Measurements from ENCODE around the gene GNA12. TPM values are rescaled to one million over a fixed set of nuclear protein-coding genes. Genes with fewer than 3 reads are reported as not detected.

The GNA12 gene
- total and polyA plus RNA-seq, 2 experiments from 2014 or later = 28.4 to 40.2 TPM

DNA sequence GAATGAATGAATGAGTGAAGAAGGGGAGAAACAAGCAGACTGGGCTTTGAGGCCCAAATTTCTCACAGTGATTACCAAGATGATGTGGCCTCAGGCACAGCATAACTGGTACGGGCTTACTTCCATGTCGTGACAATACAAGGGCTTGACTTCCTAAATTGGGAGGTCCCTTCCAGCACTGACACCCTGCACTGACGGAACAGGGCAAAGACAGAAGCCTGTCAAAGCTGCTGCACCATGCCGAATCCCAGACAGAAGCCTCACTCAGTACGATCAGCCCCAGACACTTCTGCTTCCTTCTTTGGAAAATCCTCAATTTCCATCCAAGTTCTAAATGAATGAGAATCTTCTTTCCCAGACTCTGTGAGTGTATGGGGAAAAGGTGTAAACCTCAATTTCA lies 51.9 kb downstream of the GNA12 start:
- DNase-seq (ENCODE audit: low spot score) = no peak
- H4K20me1 ChIP-seq (ENCODE audit: insufficient read depth, poor library complexity, severe bottlenecking) = no peaks in the 10 kb centered on the region
- H3K9me2 ChIP-seq (replicated peaks; ENCODE audit: insufficient read depth) = no peaks in the 10 kb centered on the region
- 78% methylated on average over 5 of the region's 5 CpGs for WGBS (ENCODE audit: low lambda C conversion rate, missing lambda C conversion rate)
- H3K4me3 ChIP-seq = no peak overlapping the region
- TF ChIP-seq, protein P1, sequence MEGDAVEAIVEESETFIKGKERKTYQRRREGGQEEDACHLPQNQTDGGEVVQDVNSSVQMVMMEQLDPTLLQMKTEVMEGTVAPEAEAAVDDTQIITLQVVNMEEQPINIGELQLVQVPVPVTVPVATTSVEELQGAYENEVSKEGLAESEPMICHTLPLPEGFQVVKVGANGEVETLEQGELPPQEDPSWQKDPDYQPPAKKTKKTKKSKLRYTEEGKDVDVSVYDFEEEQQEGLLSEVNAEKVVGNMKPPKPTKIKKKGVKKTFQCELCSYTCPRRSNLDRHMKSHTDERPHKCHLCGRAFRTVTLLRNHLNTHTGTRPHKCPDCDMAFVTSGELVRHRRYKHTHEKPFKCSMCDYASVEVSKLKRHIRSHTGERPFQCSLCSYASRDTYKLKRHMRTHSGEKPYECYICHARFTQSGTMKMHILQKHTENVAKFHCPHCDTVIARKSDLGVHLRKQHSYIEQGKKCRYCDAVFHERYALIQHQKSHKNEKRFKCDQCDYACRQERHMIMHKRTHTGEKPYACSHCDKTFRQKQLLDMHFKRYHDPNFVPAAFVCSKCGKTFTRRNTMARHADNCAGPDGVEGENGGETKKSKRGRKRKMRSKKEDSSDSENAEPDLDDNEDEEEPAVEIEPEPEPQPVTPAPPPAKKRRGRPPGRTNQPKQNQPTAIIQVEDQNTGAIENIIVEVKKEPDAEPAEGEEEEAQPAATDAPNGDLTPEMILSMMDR (IDR thresholded peaks at IDR 0.05; ENCODE audit: poor library complexity) = no peak
- no peak for TF ChIP-seq EZH2 (IDR thresholded peaks at IDR 0.05; ENCODE audit: borderline replicate concordance)
- H3K27ac ChIP-seq = peak overlapping the region; percentile 39
- H3K4me1 ChIP-seq (ENCODE audit: insufficient read depth) = no peaks in the 10 kb centered on the region
- peaks cover 40% of the 10 kb centered on the region for H3K79me2 ChIP-seq
- no peaks in the 10 kb centered on the region for H3K9me3 ChIP-seq (ENCODE audit: low read depth)
- H2AFZ ChIP-seq = no peak overlapping the region
- no peak overlapping the region for H3K4me2 ChIP-seq
- H3K36me3 ChIP-seq (replicated peaks; ENCODE audit: insufficient read depth, low read depth) = no peaks in the 10 kb centered on the region
- no peaks in the 10 kb centered on the region for H3K27me3 ChIP-seq

DNA sequence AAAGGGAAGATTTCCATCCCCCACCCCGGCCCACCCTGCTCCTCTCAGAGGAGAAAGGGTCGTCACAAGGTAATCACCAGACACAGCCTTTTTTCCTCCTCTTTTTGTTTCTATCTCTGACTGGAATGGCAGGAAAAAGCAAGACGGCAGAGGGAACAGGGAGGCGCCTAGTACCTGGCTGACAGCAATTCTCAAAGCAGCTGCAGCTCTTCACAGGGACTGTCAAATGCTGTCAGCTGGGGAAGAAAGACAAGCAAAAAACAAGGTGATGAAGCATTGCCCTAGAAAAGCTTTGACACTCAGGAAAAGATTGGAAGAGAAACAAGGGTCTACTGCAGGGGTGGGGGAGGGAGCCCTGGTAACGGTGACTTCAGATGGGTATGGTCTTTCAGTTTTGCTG lies 52.7 kb downstream of the GNA12 start:
- DNase-seq (ENCODE audit: low spot score) = no peak
- H3K27me3 ChIP-seq = no peaks in the 10 kb centered on the region
- H3K36me3 ChIP-seq (replicated peaks; ENCODE audit: insufficient read depth, low read depth) = no peaks in the 10 kb centered on the region
- no peaks in the 10 kb centered on the region for H4K20me1 ChIP-seq (ENCODE audit: insufficient read depth, poor library complexity, severe bottlenecking)
- peaks cover 40% of the 10 kb centered on the region for H3K79me2 ChIP-seq
- TF ChIP-seq EZH2phosphoT487 (IDR thresholded peaks at IDR 0.05; ENCODE audit: low read depth, severe bottlenecking, unreplicated experiment) (no peak), EZH2 (IDR thresholded peaks at IDR 0.05; ENCODE audit: borderline replicate concordance) (no peak)
- TF ChIP-seq, protein P1 (IDR thresholded peaks at IDR 0.05; ENCODE audit: poor library complexity) = no peak
- H3K9me2 ChIP-seq (replicated peaks; ENCODE audit: insufficient read depth) = no peaks in the 10 kb centered on the region
- H3K27ac ChIP-seq = no peak overlapping the region
- no peaks in the 10 kb centered on the region for H3K9me3 ChIP-seq (ENCODE audit: low read depth)
- H3K4me3 ChIP-seq = no peak overlapping the region
- H3K4me1 ChIP-seq (ENCODE audit: insufficient read depth) = no peaks in the 10 kb centered on the region
- no peak overlapping the region for H3K4me2 ChIP-seq
- WGBS (ENCODE audit: low lambda C conversion rate, missing lambda C conversion rate) = 87% methylated on average over 5 of the region's 5 CpGs
- no peak overlapping the region for H2AFZ ChIP-seq

DNA sequence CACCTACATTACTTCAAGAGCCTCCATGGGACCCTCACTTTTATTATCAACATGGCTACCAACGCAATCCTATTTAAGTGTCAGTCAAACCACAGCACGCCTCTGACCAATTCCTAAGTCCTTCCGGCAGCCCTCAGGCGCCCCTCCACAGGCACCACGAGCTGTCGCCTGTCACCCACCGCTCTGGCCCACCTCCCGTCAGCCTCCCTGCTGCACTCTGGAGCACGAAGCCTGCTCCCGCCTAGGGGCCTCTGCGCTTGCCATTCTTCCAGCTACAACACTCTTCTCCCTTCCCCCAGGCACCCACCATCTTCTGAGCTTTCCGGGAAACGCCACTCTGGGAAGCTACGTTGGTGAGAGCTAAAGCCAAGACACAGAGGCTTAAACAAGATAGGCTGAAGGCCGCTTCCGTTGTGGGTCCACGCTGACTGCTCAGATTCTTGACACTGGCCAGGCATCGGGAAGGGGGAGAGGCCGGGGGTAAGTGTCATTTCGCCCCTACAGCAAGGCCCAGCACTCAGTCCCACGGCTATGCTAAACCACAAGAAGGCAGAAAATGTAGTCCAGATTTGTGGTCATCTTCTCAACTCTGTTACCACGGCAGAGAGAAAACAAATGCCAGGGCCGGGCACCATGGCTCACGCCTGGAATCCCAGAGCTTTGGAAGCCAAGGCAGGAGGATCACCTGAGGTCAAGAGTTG lies 56.7 kb downstream of the GNA12 start:
- peaks cover 28% of the 10 kb centered on the region for H3K79me2 ChIP-seq
- H3K9me2 ChIP-seq (replicated peaks; ENCODE audit: insufficient read depth) = no peaks in the 10 kb centered on the region
- DNase-seq (ENCODE audit: low spot score) = no peak
- H3K4me3 ChIP-seq = no peak overlapping the region
- TF ChIP-seq EZH2 (IDR thresholded peaks at IDR 0.05; ENCODE audit: borderline replicate concordance) (no peak), EZH2phosphoT487 (IDR thresholded peaks at IDR 0.05; ENCODE audit: low read depth, severe bottlenecking, unreplicated experiment) (no peak)
- TF ChIP-seq, protein P1 (IDR thresholded peaks at IDR 0.05; ENCODE audit: poor library complexity) = no peak
- WGBS (ENCODE audit: low lambda C conversion rate, missing lambda C conversion rate) = 82% methylated on average over 24 of the region's 24 CpGs
- H3K9me3 ChIP-seq (ENCODE audit: low read depth) = no peaks in the 10 kb centered on the region
- H3K27me3 ChIP-seq = no peaks in the 10 kb centered on the region
- peak overlapping the region; percentile 58 for H3K27ac ChIP-seq
- H3K4me2 ChIP-seq = no peak overlapping the region
- no peaks in the 10 kb centered on the region for H3K4me1 ChIP-seq (ENCODE audit: insufficient read depth)
- H4K20me1 ChIP-seq (ENCODE audit: insufficient read depth, poor library complexity, severe bottlenecking) = no peaks in the 10 kb centered on the region
- H3K36me3 ChIP-seq (replicated peaks; ENCODE audit: insufficient read depth, low read depth) = no peaks in the 10 kb centered on the region
- no peak overlapping the region for H2AFZ ChIP-seq

All from hepatocyte (in vitro differentiated cells).